ENCODE data around the gene PTPRN2.

PTPRN2 gene

GRCh38 chr7:157579425-157579824, 1008.2 kb downstream of the PTPRN2 start:
- H3K36me3 Mint-ChIP-seq (ENCODE audit: insufficient read depth): peaks cover 15% of the 10 kb centered on the region
- DNase-seq (ENCODE audit: low spot score in 2 of 2) (no peak), ATAC-seq (replicated peaks; ENCODE audit: extremely low read depth, poor library complexity, severe bottlenecking) (no peak)
- H3K4me1 Mint-ChIP-seq: peaks cover 16% of the 10 kb centered on the region
- no peak overlapping the region for H3K4me3 Mint-ChIP-seq
- peaks cover 37% of the 10 kb centered on the region for H3K27me3 Mint-ChIP-seq
- no peaks in the 10 kb centered on the region for H3K9me3 Mint-ChIP-seq
- H3K27ac Mint-ChIP-seq (ENCODE audit: low read depth): no peak overlapping the region

- ATAC-seq (replicated peaks; ENCODE audit: extremely low read depth, poor library complexity, severe bottlenecking) (no peak), DNase-seq (ENCODE audit: low spot score in 2 of 2) (no peak)
- H3K27ac Mint-ChIP-seq (ENCODE audit: low read depth): no peak overlapping the region
- H3K4me3 Mint-ChIP-seq: no peak overlapping the region
- H3K9me3 Mint-ChIP-seq: no peaks in the 10 kb centered on the region
- peaks cover 16% of the 10 kb centered on the region for H3K4me1 Mint-ChIP-seq
- H3K36me3 Mint-ChIP-seq (ENCODE audit: insufficient read depth): peaks cover 15% of the 10 kb centered on the region
- peaks cover 37% of the 10 kb centered on the region for H3K27me3 Mint-ChIP-seq
These were observed 1009.8 kb downstream of the PTPRN2 start for GRCh38 chr7:157577796-157578339.

- peaks cover 37% of the 10 kb centered on the region for H3K27me3 Mint-ChIP-seq
- peak overlapping the region; percentile 75 for H3K4me3 Mint-ChIP-seq
- no peak overlapping the region for H3K27ac Mint-ChIP-seq (ENCODE audit: low read depth)
- no peak for DNase-seq (ENCODE audit: low spot score in 2 of 2)
- no peaks in the 10 kb centered on the region for H3K9me3 Mint-ChIP-seq
- peaks cover 16% of the 10 kb centered on the region for H3K4me1 Mint-ChIP-seq
- H3K36me3 Mint-ChIP-seq (ENCODE audit: insufficient read depth): peaks cover 15% of the 10 kb centered on the region
- ATAC-seq (replicated peaks; ENCODE audit: extremely low read depth, poor library complexity, severe bottlenecking): no peak
These were observed 1010.6 kb downstream of the PTPRN2 start for GRCh38 chr7:157577061-157577460.

GRCh38 chr7:157576415-157576814, 1011.2 kb downstream of the PTPRN2 start:
- Mint-ChIP-seq H3K9me3 (no peaks in the 10 kb centered on the region), H3K27ac (ENCODE audit: low read depth) (peak overlapping the region; percentile 53), H3K4me1 (peaks cover 16% of the 10 kb centered on the region), H3K36me3 (ENCODE audit: insufficient read depth) (peaks cover 15% of the 10 kb centered on the region), H3K4me3 (peak overlapping the region; percentile 75), H3K27me3 (peaks cover 37% of the 10 kb centered on the region)
- peak; percentile 22 to 51 for DNase-seq (ENCODE audit: low spot score in 2 of 2)
- ATAC-seq (replicated peaks; ENCODE audit: extremely low read depth, poor library complexity, severe bottlenecking): peak; percentile 78

GRCh38 chr7:157575777-157576176, 1011.8 kb downstream of the PTPRN2 start:
- Mint-ChIP-seq H3K36me3 (ENCODE audit: insufficient read depth) (peaks cover 15% of the 10 kb centered on the region), H3K9me3 (no peaks in the 10 kb centered on the region), H3K4me1 (peaks cover 16% of the 10 kb centered on the region), H3K27me3 (peaks cover 33% of the 10 kb centered on the region), H3K27ac (ENCODE audit: low read depth) (peak overlapping the region; percentile 53), H3K4me3 (peak overlapping the region; percentile 75)
- DNase-seq (ENCODE audit: low spot score in 2 of 2) (no peak), ATAC-seq (replicated peaks; ENCODE audit: extremely low read depth, poor library complexity, severe bottlenecking) (peak; percentile 54)

- no peak overlapping the region for H3K4me3 Mint-ChIP-seq
- no peaks in the 10 kb centered on the region for H3K9me3 Mint-ChIP-seq
- DNase-seq (ENCODE audit: low spot score in 2 of 2): no peak
- peaks cover 15% of the 10 kb centered on the region for H3K36me3 Mint-ChIP-seq (ENCODE audit: insufficient read depth)
- ATAC-seq (replicated peaks; ENCODE audit: extremely low read depth, poor library complexity, severe bottlenecking): no peak
- H3K4me1 Mint-ChIP-seq: peaks cover 22% of the 10 kb centered on the region
- peaks cover 33% of the 10 kb centered on the region for H3K27me3 Mint-ChIP-seq
- no peak overlapping the region for H3K27ac Mint-ChIP-seq (ENCODE audit: low read depth)
These were observed 1012.6 kb downstream of the PTPRN2 start for GRCh38 chr7:157574914-157575586.

GRCh38 chr7:157574120-157574825, 1013.4 kb downstream of the PTPRN2 start:
- Mint-ChIP-seq H3K27me3 (peaks cover 33% of the 10 kb centered on the region), H3K4me1 (peaks cover 24% of the 10 kb centered on the region), H3K36me3 (ENCODE audit: insufficient read depth) (peaks cover 15% of the 10 kb centered on the region), H3K4me3 (no peak overlapping the region), H3K9me3 (no peaks in the 10 kb centered on the region), H3K27ac (ENCODE audit: low read depth) (no peak overlapping the region)
- ATAC-seq (replicated peaks; ENCODE audit: extremely low read depth, poor library complexity, severe bottlenecking) (no peak), DNase-seq (ENCODE audit: low spot score in 2 of 2) (no peak)

- no peak overlapping the region for H3K4me3 Mint-ChIP-seq
- no peak for ATAC-seq (replicated peaks; ENCODE audit: extremely low read depth, poor library complexity, severe bottlenecking)
- peaks cover 18% of the 10 kb centered on the region for H3K36me3 Mint-ChIP-seq (ENCODE audit: insufficient read depth)
- H3K4me1 Mint-ChIP-seq: peaks cover 33% of the 10 kb centered on the region
- H3K27ac Mint-ChIP-seq (ENCODE audit: low read depth): no peak overlapping the region
- H3K9me3 Mint-ChIP-seq: no peaks in the 10 kb centered on the region
- no peak for DNase-seq (ENCODE audit: low spot score in 2 of 2)
- peaks cover 33% of the 10 kb centered on the region for H3K27me3 Mint-ChIP-seq
These were observed 1014.4 kb downstream of the PTPRN2 start for GRCh38 chr7:157573244-157573643.

- peaks cover 39% of the 10 kb centered on the region for H3K4me1 Mint-ChIP-seq
These were observed 1015.0 kb downstream of the PTPRN2 start for GRCh38 chr7:157572622-157573021.

GRCh38 chr7:157570531-157571200, 1017.0 kb downstream of the PTPRN2 start:
- no peak overlapping the region for H3K27ac Mint-ChIP-seq (ENCODE audit: low read depth)
- H3K4me3 Mint-ChIP-seq: peak overlapping the region; percentile 84
- no peaks in the 10 kb centered on the region for H3K9me3 Mint-ChIP-seq
- H3K27me3 Mint-ChIP-seq: peaks cover 33% of the 10 kb centered on the region
- DNase-seq (ENCODE audit: low spot score in 2 of 2) (no peak), ATAC-seq (replicated peaks; ENCODE audit: extremely low read depth, poor library complexity, severe bottlenecking) (no peak)
- peaks cover 32% of the 10 kb centered on the region for H3K4me1 Mint-ChIP-seq
- H3K36me3 Mint-ChIP-seq (ENCODE audit: insufficient read depth): peaks cover 4% of the 10 kb centered on the region

More at GRCh38 chr7:157572622-157573021, 1015.0 kb downstream of the PTPRN2 start:
- H3K27ac Mint-ChIP-seq (ENCODE audit: low read depth): no peak overlapping the region
- H3K9me3 Mint-ChIP-seq: no peaks in the 10 kb centered on the region
- DNase-seq (ENCODE audit: low spot score in 2 of 2): no peak
- peaks cover 33% of the 10 kb centered on the region for H3K27me3 Mint-ChIP-seq
- H3K4me3 Mint-ChIP-seq: no peak overlapping the region
- peaks cover 18% of the 10 kb centered on the region for H3K36me3 Mint-ChIP-seq (ENCODE audit: insufficient read depth)
- no peak for ATAC-seq (replicated peaks; ENCODE audit: extremely low read depth, poor library complexity, severe bottlenecking)

GRCh38 chr7:157569967-157570366, 1017.7 kb downstream of the PTPRN2 start:
- H3K4me3 Mint-ChIP-seq: peak overlapping the region; percentile 84
- ATAC-seq (replicated peaks; ENCODE audit: extremely low read depth, poor library complexity, severe bottlenecking) (no peak), DNase-seq (ENCODE audit: low spot score in 2 of 2) (no peak)
- no peaks in the 10 kb centered on the region for H3K9me3 Mint-ChIP-seq
- peaks cover 33% of the 10 kb centered on the region for H3K27me3 Mint-ChIP-seq
- peaks cover 28% of the 10 kb centered on the region for H3K4me1 Mint-ChIP-seq
- peaks cover 4% of the 10 kb centered on the region for H3K36me3 Mint-ChIP-seq (ENCODE audit: insufficient read depth)
- peak overlapping the region; percentile 25 for H3K27ac Mint-ChIP-seq (ENCODE audit: low read depth)

- H3K9me3 Mint-ChIP-seq: no peaks in the 10 kb centered on the region
- H3K27ac Mint-ChIP-seq (ENCODE audit: low read depth): peak overlapping the region; percentile 87
- H3K36me3 Mint-ChIP-seq (ENCODE audit: insufficient read depth): peaks cover 4% of the 10 kb centered on the region
- peaks cover 27% of the 10 kb centered on the region for H3K27me3 Mint-ChIP-seq
- ATAC-seq (replicated peaks; ENCODE audit: extremely low read depth, poor library complexity, severe bottlenecking) (peak; percentile 77), DNase-seq (ENCODE audit: low spot score in 2 of 2) (peak; percentile 34 to 51)
- peaks cover 28% of the 10 kb centered on the region for H3K4me1 Mint-ChIP-seq
- peak overlapping the region; percentile 84 for H3K4me3 Mint-ChIP-seq
These were observed 1018.6 kb downstream of the PTPRN2 start for GRCh38 chr7:157568770-157569584.

Measured in central memory CD8-positive, alpha-beta T cell (primary cell).